Glutamatergic neuron (in vitro differentiated cells): ENCODE results near the gene PRXL2B. TPM values are rescaled to one million over a fixed set of nuclear protein-coding genes. Genes with fewer than 3 reads are reported as not detected.
A peak's percentile ranks its signal among the peaks of the same experiment; 100 is the strongest.

Source experiments
- DNase-seq: peaks from one replicate; pipeline ENCODE4 v3.0.0; 2022
- H3K27ac Mint-ChIP-seq: one replicate; pipeline ENCODE4 v1.8.0; 2020; ENCODE audit warnings: mild to moderate bottlenecking, mixed read lengths, inconsistent platforms; ENCODE audit not compliant: unreplicated experiment
- H3K27me3 Mint-ChIP-seq: one replicate; pipeline ENCODE4 v1.8.0; 2020; ENCODE audit warnings: mild to moderate bottlenecking, moderate library complexity, mixed read lengths, inconsistent platforms; ENCODE audit not compliant: unreplicated experiment
- H3K36me3 Mint-ChIP-seq: one replicate; pipeline ENCODE4 v1.8.0; 2020; ENCODE audit warnings: mild to moderate bottlenecking, mixed read lengths, inconsistent platforms; ENCODE audit not compliant: unreplicated experiment
- H3K4me1 Mint-ChIP-seq: one replicate; pipeline ENCODE4 v1.8.0; 2020; ENCODE audit warnings: mild to moderate bottlenecking, low read depth, mixed read lengths, inconsistent platforms; ENCODE audit not compliant: unreplicated experiment
- H3K4me3 Mint-ChIP-seq: one replicate; pipeline ENCODE4 v1.8.0; 2020; ENCODE audit warnings: mild to moderate bottlenecking, mixed read lengths, inconsistent platforms; ENCODE audit not compliant: unreplicated experiment
- H3K9me3 Mint-ChIP-seq: one replicate; pipeline ENCODE4 v1.8.0; 2020; ENCODE audit warnings: mild to moderate bottlenecking, moderate library complexity, mixed read lengths, inconsistent platforms; ENCODE audit not compliant: unreplicated experiment
- total RNA-seq: library from RNA; stranded (reverse); fragmentation: NEBNext Ultra II Directional; extraction: Animal tissue kit (Norgen Biotek cat#: 25700); gene quantifications from one replicate; pipeline ENCODE4 v1.2.1, GENCODE V29; 2021; ENCODE audit not compliant: unreplicated experiment
- TF ChIP-seq, protein P1 (sequence below): fragments of 200-600 bp; sonication (generic); IDR thresholded peaks from one replicate; pipeline ENCODE4 v1.5.0; 2021; ENCODE audit not compliant: partially characterized antibody, unreplicated experiment

The PRXL2B gene
- total RNA-seq, 1 donor from 2014 or later, result 46.1 TPM

DNA sequence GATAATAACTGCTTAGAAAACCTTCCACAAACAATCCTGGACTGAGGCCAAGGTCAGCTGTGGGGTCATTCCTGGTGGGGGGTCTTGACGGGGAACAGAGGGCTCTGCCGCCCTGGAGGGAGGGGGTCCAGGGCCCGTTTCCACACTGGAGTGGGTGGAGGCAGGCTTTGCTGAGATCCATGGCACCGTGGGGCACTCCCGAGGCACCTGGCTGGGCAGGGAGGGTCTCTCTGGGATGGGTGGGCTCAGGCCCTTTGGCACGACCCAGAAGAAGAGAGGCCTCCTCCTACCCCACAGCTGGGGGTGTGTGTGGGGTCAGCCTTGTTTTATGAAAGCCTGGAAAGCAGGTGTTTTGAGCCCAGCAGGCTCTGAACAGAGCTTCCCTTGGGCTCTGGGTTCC is 41.2 kb downstream of the PRXL2B start:
- H3K27me3 Mint-ChIP-seq, result peaks cover 19% of the 10 kb centered on the region
- peaks cover 7% of the 10 kb centered on the region for H3K9me3 Mint-ChIP-seq
- H3K4me3 Mint-ChIP-seq, result no peak overlapping the region
- peaks cover 8% of the 10 kb centered on the region for H3K36me3 Mint-ChIP-seq
- no peak for DNase-seq
- no peak overlapping the region for H3K27ac Mint-ChIP-seq
- no peaks in the 10 kb centered on the region for H3K4me1 Mint-ChIP-seq
- TF ChIP-seq, protein P1, sequence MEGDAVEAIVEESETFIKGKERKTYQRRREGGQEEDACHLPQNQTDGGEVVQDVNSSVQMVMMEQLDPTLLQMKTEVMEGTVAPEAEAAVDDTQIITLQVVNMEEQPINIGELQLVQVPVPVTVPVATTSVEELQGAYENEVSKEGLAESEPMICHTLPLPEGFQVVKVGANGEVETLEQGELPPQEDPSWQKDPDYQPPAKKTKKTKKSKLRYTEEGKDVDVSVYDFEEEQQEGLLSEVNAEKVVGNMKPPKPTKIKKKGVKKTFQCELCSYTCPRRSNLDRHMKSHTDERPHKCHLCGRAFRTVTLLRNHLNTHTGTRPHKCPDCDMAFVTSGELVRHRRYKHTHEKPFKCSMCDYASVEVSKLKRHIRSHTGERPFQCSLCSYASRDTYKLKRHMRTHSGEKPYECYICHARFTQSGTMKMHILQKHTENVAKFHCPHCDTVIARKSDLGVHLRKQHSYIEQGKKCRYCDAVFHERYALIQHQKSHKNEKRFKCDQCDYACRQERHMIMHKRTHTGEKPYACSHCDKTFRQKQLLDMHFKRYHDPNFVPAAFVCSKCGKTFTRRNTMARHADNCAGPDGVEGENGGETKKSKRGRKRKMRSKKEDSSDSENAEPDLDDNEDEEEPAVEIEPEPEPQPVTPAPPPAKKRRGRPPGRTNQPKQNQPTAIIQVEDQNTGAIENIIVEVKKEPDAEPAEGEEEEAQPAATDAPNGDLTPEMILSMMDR, result no peak

DNA sequence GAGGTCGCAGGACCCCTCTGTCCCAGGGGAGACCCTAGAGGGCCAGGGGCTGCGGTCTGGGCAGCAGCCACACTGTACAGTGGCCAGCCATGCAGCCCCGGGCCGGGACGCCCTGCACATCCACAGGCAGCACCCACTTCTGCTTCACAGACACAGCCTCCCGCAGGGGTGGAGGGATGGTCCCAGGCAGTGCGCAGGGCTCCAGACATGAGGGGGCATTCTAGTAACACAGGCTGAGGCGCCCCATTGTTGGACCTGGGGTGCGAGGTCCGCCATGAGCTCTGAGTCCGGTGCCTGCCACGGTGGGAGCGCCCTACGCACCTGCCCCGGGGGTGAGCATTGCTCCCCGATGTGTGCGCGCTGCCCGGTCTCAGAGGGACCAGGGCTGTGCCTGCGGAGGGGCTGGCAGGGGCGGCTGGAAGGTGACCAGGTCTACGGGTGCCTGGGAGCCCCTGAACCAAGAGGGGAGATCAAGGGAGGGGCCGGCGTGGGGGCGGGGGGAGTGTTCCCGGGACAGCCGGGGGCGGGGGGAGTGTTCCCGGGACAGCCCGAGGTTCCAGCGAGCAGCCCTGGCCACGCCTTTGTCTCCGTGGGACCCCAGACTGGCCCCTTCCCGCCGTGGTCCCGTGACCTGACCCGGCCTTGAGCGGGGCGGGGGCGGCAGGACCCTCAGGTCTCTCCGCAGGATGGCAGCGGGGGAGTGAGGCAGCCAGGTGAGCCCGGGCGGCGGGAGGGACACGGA is 41.8 kb downstream of the PRXL2B start:
- TF ChIP-seq, protein P1, result no peak
- Mint-ChIP-seq H3K4me1 (no peaks in the 10 kb centered on the region), H3K36me3 (peaks cover 8% of the 10 kb centered on the region), H3K27me3 (peaks cover 19% of the 10 kb centered on the region), H3K9me3 (peaks cover 7% of the 10 kb centered on the region), H3K27ac (no peak overlapping the region), H3K4me3 (no peak overlapping the region)
- no peak for DNase-seq

DNA sequence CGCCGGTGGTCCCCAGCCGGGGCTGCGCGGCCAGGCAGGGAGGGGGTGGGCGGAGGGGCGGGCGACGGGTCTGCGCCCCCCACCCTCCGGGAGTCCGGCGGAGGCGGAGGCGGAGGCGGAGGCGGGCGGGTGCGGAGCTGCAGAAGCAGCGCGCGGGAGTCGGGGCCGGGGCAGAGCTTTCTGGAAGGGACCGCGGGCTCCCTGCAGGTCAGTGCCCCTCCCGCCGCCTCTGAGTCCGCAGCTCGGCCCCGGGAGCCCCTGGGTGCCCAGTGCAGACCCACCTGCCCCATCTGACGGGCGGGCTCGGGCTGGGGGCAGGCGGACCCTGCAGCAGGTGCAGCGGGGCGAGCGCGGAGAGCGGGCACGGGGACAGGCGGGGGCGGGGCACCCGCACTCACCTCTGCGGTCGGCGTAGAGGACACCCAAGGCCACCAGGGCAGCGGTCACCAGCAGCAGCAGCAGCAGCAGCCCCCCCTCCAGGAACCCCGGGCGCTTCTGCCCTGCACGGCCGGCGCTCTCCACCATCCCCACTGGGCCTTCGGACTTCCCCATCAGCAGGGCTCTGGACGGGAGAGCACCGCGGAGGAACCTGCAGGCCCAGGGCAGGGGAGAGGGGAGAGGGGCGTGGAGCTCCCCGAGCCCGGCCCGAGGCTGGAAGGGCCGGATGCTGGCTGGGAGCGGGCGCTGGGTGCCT is 42.5 kb downstream of the PRXL2B start:
- Mint-ChIP-seq H3K36me3 (peaks cover 8% of the 10 kb centered on the region), H3K4me1 (no peaks in the 10 kb centered on the region), H3K27me3 (peaks cover 19% of the 10 kb centered on the region), H3K4me3 (no peak overlapping the region), H3K9me3 (peaks cover 7% of the 10 kb centered on the region), H3K27ac (no peak overlapping the region)
- TF ChIP-seq, protein P1, result no peak
- no peak for DNase-seq

DNA sequence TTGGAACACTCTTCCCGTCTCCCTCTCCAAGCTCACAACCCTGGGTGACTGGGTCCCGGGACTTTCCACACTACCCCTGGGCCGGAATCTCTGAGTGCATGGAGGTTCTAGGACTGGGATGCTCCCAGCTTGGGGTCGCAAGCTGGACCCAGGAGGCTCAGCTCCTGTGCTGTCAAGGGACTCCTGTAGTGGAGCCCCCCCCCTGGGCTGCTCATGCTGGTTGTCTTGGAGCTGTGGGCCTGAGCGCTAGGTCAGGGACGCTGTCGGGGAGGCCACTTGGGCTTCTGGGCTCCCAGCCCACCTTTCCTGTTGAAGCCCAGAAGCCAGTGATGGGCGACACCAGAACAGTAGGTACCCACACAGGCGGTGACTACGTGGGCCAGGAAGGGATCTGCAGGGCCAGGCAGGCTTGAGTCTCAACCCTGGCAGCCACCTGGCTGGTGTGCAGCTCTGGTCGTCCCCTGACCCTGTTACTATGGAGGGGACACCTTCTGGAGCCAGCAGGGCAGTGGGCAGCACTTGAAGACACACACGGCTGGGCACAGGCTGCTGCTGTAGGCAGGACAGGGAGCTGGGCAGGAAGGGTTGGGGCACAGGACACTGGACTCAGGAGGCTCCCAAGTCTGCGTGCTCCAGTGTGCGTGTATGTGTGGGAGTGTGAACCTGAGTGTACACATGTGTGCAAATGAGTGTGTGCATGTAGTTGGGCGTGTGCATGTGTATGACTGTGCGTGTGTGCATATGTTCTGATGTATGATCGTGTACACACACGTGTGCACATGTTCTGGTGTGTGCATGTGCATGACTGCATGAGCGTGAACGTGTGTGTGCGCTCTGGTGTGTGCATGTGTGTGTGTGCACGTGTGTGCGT is 43.3 kb downstream of the PRXL2B start:
- Mint-ChIP-seq H3K4me1 (no peaks in the 10 kb centered on the region), H3K9me3 (peaks cover 7% of the 10 kb centered on the region), H3K4me3 (peak overlapping the region; percentile 55), H3K27me3 (peaks cover 19% of the 10 kb centered on the region), H3K27ac (no peak overlapping the region), H3K36me3 (peaks cover 8% of the 10 kb centered on the region)
- TF ChIP-seq, protein P1, result no peak
- DNase-seq, result no peak
